GM19438 (cell line): ENCODE results near the gene GRIN2A.

Experiments
- ATAC-seq: cut with Tn5 transposase; IDR thresholded peaks from one replicate; pipeline ENCODE4 v1.9.1; 2021; ENCODE audit warnings: low read depth; ENCODE audit not compliant: unreplicated experiment

Gene GRIN2A

GRCh38 chr16:9798952-9799580, 383.2 kb downstream of the GRIN2A start:
- no peak for ATAC-seq

- ATAC-seq, result no peak
Measured at GRCh38 chr16:9798474-9798873, 383.8 kb downstream of the GRIN2A start.

- no peak for ATAC-seq
Measured at GRCh38 chr16:9797306-9797705, 384.9 kb downstream of the GRIN2A start.

GRCh38 chr16:9793623-9794022, 388.6 kb downstream of the GRIN2A start:
- ATAC-seq, result no peak

GRCh38 chr16:9791556-9791955, 390.7 kb downstream of the GRIN2A start:
- ATAC-seq, result no peak

- ATAC-seq, result no peak
Measured at GRCh38 chr16:9790199-9790598, 392.0 kb downstream of the GRIN2A start.

GRCh38 chr16:9787717-9788116, 394.5 kb downstream of the GRIN2A start:
- no peak for ATAC-seq

GRCh38 chr16:9780831-9781230, 401.4 kb downstream of the GRIN2A start:
- ATAC-seq, result no peak

GRCh38 chr16:9778849-9779248, 403.4 kb downstream of the GRIN2A start:
- ATAC-seq, result no peak

- no peak for ATAC-seq
Measured at GRCh38 chr16:9775998-9776397, 406.2 kb downstream of the GRIN2A start.

- no peak for ATAC-seq
Measured at GRCh38 chr16:9773289-9773688, 408.9 kb downstream of the GRIN2A start.

GRCh38 chr16:9772526-9773225, 409.6 kb downstream of the GRIN2A start:
- no peak for ATAC-seq

- no peak for ATAC-seq
Measured at GRCh38 chr16:9766891-9767290, 415.3 kb downstream of the GRIN2A start.

GRCh38 chr16:9763505-9763904, 418.7 kb downstream of the GRIN2A start:
- ATAC-seq, result no peak

- ATAC-seq, result no peak
Measured at GRCh38 chr16:9761870-9762269, 420.4 kb downstream of the GRIN2A start.

GRCh38 chr16:9757687-9758086, 424.5 kb downstream of the GRIN2A start:
- no peak for ATAC-seq

GRCh38 chr16:9756434-9756833, 425.8 kb downstream of the GRIN2A start:
- no peak for ATAC-seq

GRCh38 chr16:9755081-9755480, 427.1 kb downstream of the GRIN2A start:
- ATAC-seq, result no peak

- no peak for ATAC-seq
Measured at GRCh38 chr16:9741776-9742175, 440.5 kb downstream of the GRIN2A start.

- ATAC-seq, result no peak
Measured at GRCh38 chr16:9739301-9739700, 442.9 kb downstream of the GRIN2A start.

GRCh38 chr16:9738690-9739089, 443.5 kb downstream of the GRIN2A start:
- ATAC-seq, result no peak

- no peak for ATAC-seq
Measured at GRCh38 chr16:9736547-9736946, 445.7 kb downstream of the GRIN2A start.
